Endometrial microvascular endothelial cells (primary cell): Measurements from ENCODE around the gene CALU. TPM values are rescaled to one million over a fixed set of nuclear protein-coding genes. Genes with fewer than 3 reads are reported as not detected.

Source experiments
- in situ Hi-C: cut with HindIII; loops from 2 replicates; pipeline ENCODE4 v1.10.0; 2017; ENCODE audit warnings: low sequenced_read_pairs, low pct_unique_long_range_greater_than_20kb; ENCODE audit errors: inconsistent ontology term
- total RNA-seq: library from RNA; depleted of rRNA; stranded (reverse); fragments of >200 nt; gene quantifications from one replicate; pipeline ENCODE4 v1.2.3, GENCODE V29; 2015; ENCODE audit errors: inconsistent ontology term

CALU gene
- 265 TPM for total RNA-seq

- in situ Hi-C loops, result no loop called here
These were observed at the start of gene CALU for GRCh38 chr7:128739048-128739962. Gene CALU, plus strand, starts transcription at chr7:128739359. Its CDS starts 9,225 bp downstream, at chr7:128748584.

- in situ Hi-C loops, result no loop called here
These were observed 47.9 kb upstream of the CALU start for GRCh38 chr7:128691227-128691626.

- in situ Hi-C loops, result no loop called here
These were observed 46.4 kb upstream of the CALU start for GRCh38 chr7:128692623-128693270.

- in situ Hi-C loops, result no loop called here
These were observed 45.7 kb upstream of the CALU start for GRCh38 chr7:128693373-128694015.

GRCh38 chr7:128694738-128695137 is 44.4 kb upstream of the CALU start:
- in situ Hi-C loops, result no loop called here

- in situ Hi-C loops, result no loop called here
These were observed 41.8 kb upstream of the CALU start for GRCh38 chr7:128697302-128697905.

- in situ Hi-C loops, result no loop called here
These were observed 39.9 kb upstream of the CALU start for GRCh38 chr7:128699196-128699712.

- in situ Hi-C loops, result no loop called here
These were observed 39.3 kb upstream of the CALU start for GRCh38 chr7:128699895-128700294.

GRCh38 chr7:128701062-128701785 is 37.9 kb upstream of the CALU start:
- in situ Hi-C loops, result no loop called here

GRCh38 chr7:128703609-128704241 is 35.4 kb upstream of the CALU start:
- in situ Hi-C loops, result no loop called here

- in situ Hi-C loops, result no loop called here
These were observed 33.2 kb upstream of the CALU start for GRCh38 chr7:128705891-128706333.

- in situ Hi-C loops, result no loop called here
These were observed 31.4 kb upstream of the CALU start for GRCh38 chr7:128707752-128708151.

- in situ Hi-C loops, result no loop called here
These were observed 30.9 kb upstream of the CALU start for GRCh38 chr7:128708235-128708634.

GRCh38 chr7:128708824-128709223 is 30.3 kb upstream of the CALU start:
- in situ Hi-C loops, result no loop called here

- in situ Hi-C loops, result no loop called here
These were observed 28.7 kb upstream of the CALU start for GRCh38 chr7:128710481-128710880.

GRCh38 chr7:128713794-128714193 is 25.4 kb upstream of the CALU start:
- in situ Hi-C loops, result no loop called here

GRCh38 chr7:128714701-128715495 is 24.3 kb upstream of the CALU start:
- in situ Hi-C loops, result no loop called here
